Colonic mucosa (tissue), 4 donors: ENCODE data around the gene R3HDM1. TPM values are rescaled to one million over a fixed set of nuclear protein-coding genes. Genes with fewer than 3 reads are reported as not detected.
A peak's percentile ranks its signal among the peaks of the same experiment; 100 is the strongest.

ENCODE experiments used
- DNase-seq: peaks from one replicate; pipeline ENCODE4 v3.0.0-alpha.2; 2020
- H3K27ac ChIP-seq: fragments of 200-600 bp; one replicate; pipeline ENCODE4 v1.8.0; 2021
- H3K27me3 ChIP-seq: fragments of 200-600 bp; one replicate; pipeline ENCODE4 v1.8.0; 2021
- H3K36me3 ChIP-seq: fragments of 200-600 bp; one replicate; pipeline ENCODE4 v1.8.0; 2021
- H3K4me1 ChIP-seq: fragments of 200-600 bp; one replicate; pipeline ENCODE4 v1.8.0; 2021; ENCODE audit warnings: mild to moderate bottlenecking
- H3K4me3 ChIP-seq: fragments of 200-600 bp; one replicate; pipeline ENCODE4 v1.8.0; 2021
- H3K9ac ChIP-seq, 2 donors: one replicate each; pipeline ENCODE4 v1.7.0; 2013; ENCODE audit warnings: control low read depth in 2 of 2, low read depth in 2 of 2, low read length in 2 of 2
- H3K9me3 ChIP-seq: fragments of 200-600 bp; one replicate; pipeline ENCODE4 v1.8.0; 2021
- CTCF ChIP-seq: fragments of 200-600 bp; IDR thresholded peaks from one replicate; pipeline ENCODE4 v1.8.0; 2022; ENCODE audit warnings: antibody characterized with exemption, mild to moderate bottlenecking
- intact Hi-C: fragments of 100-400 bp; cut with DNase I; formaldehyde crosslinking; loops from one replicate; pipeline ENCODE4 v1.14.1; 2022
- microRNA-seq: library from miRNA; unstranded; fragments of <30 nt; microRNA quantifications from one replicate; pipeline ENCODE4, GENCODE V29; 2019
- total RNA-seq, 2 donors: library from RNA; stranded (reverse); fragmentation: NEBNext Ultra II Directional in 1 of 2; extraction: Animal tissue kit (Norgen Biotek cat#: 25700) in 1 of 2; gene quantifications; one replicate each; pipeline ENCODE4 v1.2.1, GENCODE V29; 2021
- donor health status: healthy.
- donor health status: DM: no; HTN: no; CAD: no.
- donor health status: DM: no; HTN: no; CAD: no.

R3HDM1 gene
- total RNA-seq, 2 donors from 2014 or later, result 22.7 to 34.2 TPM

GRCh38 chr2:135762530-135762929, 231.2 kb downstream of the R3HDM1 start:
- no peak overlapping the region for H3K27ac ChIP-seq
- intact Hi-C loops, result no loop called here
- no peak for TF ChIP-seq CTCF
- H3K4me3 ChIP-seq, result no peak overlapping the region
- no peak overlapping the region for H3K9ac ChIP-seq
- no peaks in the 10 kb centered on the region for H3K9me3 ChIP-seq
- no peaks in the 10 kb centered on the region for H3K4me1 ChIP-seq
- DNase-seq, result no peak
- H3K36me3 ChIP-seq, result peaks cover 13% of the 10 kb centered on the region
- H3K27me3 ChIP-seq, result no peaks in the 10 kb centered on the region

GRCh38 chr2:135768863-135769262, 237.6 kb downstream of the R3HDM1 start:
- Histone ChIP-seq H3K4me3 (no peak overlapping the region), H3K9ac (no peak overlapping the region), H3K9me3 (no peaks in the 10 kb centered on the region), H3K36me3 (no peaks in the 10 kb centered on the region), H3K4me1 (no peaks in the 10 kb centered on the region), H3K27ac (no peak overlapping the region), H3K27me3 (no peaks in the 10 kb centered on the region)
- DNase-seq, result no peak
- TF ChIP-seq CTCF, result no peak
- intact Hi-C loops, result no loop called here

GRCh38 chr2:135773319-135773718, 242.0 kb downstream of the R3HDM1 start:
- no peak overlapping the region for H3K27ac ChIP-seq
- H3K4me1 ChIP-seq, result no peaks in the 10 kb centered on the region
- no peak for TF ChIP-seq CTCF
- no peak overlapping the region for H3K4me3 ChIP-seq
- H3K36me3 ChIP-seq, result peaks cover 8% of the 10 kb centered on the region
- no peak overlapping the region for H3K9ac ChIP-seq
- H3K9me3 ChIP-seq, result no peaks in the 10 kb centered on the region
- H3K27me3 ChIP-seq, result no peaks in the 10 kb centered on the region
- intact Hi-C loops, result loop anchor here (10.0 kb wide), 1 partner anchor 609 kb away; no protein-coding TSS in a partner anchor
- no peak for DNase-seq

GRCh38 chr2:135773917-135774316, 242.6 kb downstream of the R3HDM1 start:
- no peak overlapping the region for H3K27ac ChIP-seq

More at GRCh38 chr2:135773917-135774316, 242.6 kb downstream of the R3HDM1 start:
- intact Hi-C loops, result loop anchor here (10.0 kb wide), 1 partner anchor 609 kb away; no protein-coding TSS in a partner anchor
- H3K4me1 ChIP-seq, result no peaks in the 10 kb centered on the region
- no peaks in the 10 kb centered on the region for H3K27me3 ChIP-seq
- no peak for DNase-seq
- H3K4me3 ChIP-seq, result no peak overlapping the region
- no peak for TF ChIP-seq CTCF
- peaks cover 13% of the 10 kb centered on the region for H3K36me3 ChIP-seq
- H3K9ac ChIP-seq, result no peak overlapping the region
- no peaks in the 10 kb centered on the region for H3K9me3 ChIP-seq

Small RNAs within 50 kb of the gene (microRNA-seq; reads per million reads assigned to microRNA genes)
- gene MIR128-1, result 81.6 reads per million, percentile 52 among the genes with 10 or more reads in this experiment

Other genes starting within 250 kb of the R3HDM1 start
- gene ZRANB3, start 266 bp upstream of the R3HDM1 start, total RNA-seq, result 1 to 10 TPM; 2.5 to 7.8 TPM
- gene UBXN4, start 210.4 kb downstream of the R3HDM1 start, total RNA-seq, result 100 to 1,000 TPM; 106 to 117 TPM